T-helper 1 cell treated with Interleukin-12 subunit alpha and Interleukin-12 subunit beta and Interleukin-4 antibody, amounts not matched to agents 30 μg/mL and 1 μg/mL, for 36 hours (primary cell): ENCODE data around the gene ARPC4.

Source experiments
- H3K27ac Mint-ChIP-seq: one replicate; pipeline ENCODE4 v1.8.0; 2021; ENCODE audit warnings: mild to moderate bottlenecking, mixed read lengths
- H3K27me3 Mint-ChIP-seq: one replicate; pipeline ENCODE4 v1.8.0; 2021; ENCODE audit warnings: low read depth, mixed read lengths
- H3K36me3 Mint-ChIP-seq: one replicate; pipeline ENCODE4 v1.8.0; 2021; ENCODE audit warnings: low read depth, mixed read lengths
- H3K4me1 Mint-ChIP-seq: one replicate; pipeline ENCODE4 v1.8.0; 2021; ENCODE audit warnings: low read depth, mixed read lengths
- H3K4me3 Mint-ChIP-seq: one replicate; pipeline ENCODE4 v1.8.0; 2021; ENCODE audit warnings: mild to moderate bottlenecking, moderate library complexity, mixed read lengths
- H3K9me3 Mint-ChIP-seq: one replicate; pipeline ENCODE4 v1.8.0; 2021; ENCODE audit warnings: mixed read lengths

Gene ARPC4

DNA sequence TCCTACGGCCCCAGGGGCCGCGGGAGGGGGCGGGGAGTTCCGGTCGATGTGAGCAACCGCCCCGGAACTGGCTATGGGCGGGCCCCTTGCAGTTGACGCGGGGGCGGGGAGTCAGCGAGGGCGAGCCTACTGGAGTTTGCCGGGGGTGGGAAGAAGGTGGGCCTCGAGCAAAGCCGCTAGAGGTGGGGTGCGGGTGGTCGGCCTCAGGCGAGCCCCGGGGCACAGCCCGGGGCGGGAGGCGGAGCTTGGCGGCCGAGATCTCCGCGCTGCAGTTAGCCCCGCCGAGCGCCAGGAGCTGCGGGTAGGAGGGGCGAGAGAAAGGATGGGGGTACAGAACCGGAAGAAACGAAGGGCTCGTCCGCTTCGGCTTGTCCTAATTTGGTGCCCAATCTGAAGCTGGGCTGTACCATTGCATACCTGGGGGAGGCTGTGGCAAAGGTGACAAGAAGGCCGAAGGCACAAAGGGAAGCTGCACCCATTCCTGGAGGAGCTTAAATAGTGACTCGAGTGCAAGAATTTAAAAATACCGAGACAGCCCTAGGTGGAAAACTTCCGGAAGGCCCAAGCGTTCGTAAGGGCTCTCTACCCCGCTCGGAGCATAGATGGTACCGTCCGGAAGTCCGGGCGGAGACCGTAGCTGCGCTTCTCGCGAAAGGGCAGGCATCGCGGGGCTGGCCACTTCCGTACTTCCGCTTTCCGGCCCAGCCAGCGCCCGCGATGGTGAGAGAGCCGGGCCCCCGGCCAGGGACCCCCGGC is at the start of gene ARPC4, which contains the start of gene TADA3:
ARPC4 (plus strand) TSS at position 678 of the 756 bp plus-strand sequence; CDS start at position 718, 40 bp downstream.
TADA3 (minus strand) TSS at position 69 of the 756 bp plus-strand sequence. CDS start 1,007 bp downstream, outside the sequence.
- Mint-ChIP-seq H3K27ac (peak within 1 kb of the TSS; percentile 99), H3K27me3 (no peaks in the 10 kb centered on the region), H3K36me3 (peaks cover 51% of the 10 kb centered on the region), H3K9me3 (no peaks in the 10 kb centered on the region), H3K4me3 (peak within 1 kb of the TSS; percentile 99), H3K4me1 (peaks cover 47% of the 10 kb centered on the region)

DNA sequence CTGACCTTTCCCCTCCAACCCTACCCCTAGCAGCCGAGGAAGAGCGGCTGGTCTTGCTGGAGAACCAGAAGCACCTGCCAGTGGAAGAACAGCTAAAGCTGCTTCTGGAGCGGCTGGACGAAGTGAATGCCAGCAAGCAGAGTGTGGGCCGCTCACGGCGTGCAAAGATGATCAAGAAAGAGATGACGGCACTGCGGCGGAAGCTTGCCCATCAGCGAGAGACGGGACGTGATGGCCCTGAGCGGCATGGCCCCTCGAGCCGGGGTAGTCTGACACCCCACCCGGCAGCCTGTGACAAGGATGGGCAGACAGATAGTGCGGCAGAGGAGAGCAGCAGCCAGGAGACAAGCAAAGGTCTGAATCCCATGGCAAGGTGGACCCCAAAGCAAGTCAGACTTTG is 49.3 kb upstream of the ARPC4 start:
- peaks cover 51% of the 10 kb centered on the region for H3K36me3 Mint-ChIP-seq
- no peaks in the 10 kb centered on the region for H3K27me3 Mint-ChIP-seq
- no peaks in the 10 kb centered on the region for H3K9me3 Mint-ChIP-seq
- no peak overlapping the region for H3K4me3 Mint-ChIP-seq
- no peak overlapping the region for H3K27ac Mint-ChIP-seq
- H3K4me1 Mint-ChIP-seq: peaks cover 1% of the 10 kb centered on the region

DNA sequence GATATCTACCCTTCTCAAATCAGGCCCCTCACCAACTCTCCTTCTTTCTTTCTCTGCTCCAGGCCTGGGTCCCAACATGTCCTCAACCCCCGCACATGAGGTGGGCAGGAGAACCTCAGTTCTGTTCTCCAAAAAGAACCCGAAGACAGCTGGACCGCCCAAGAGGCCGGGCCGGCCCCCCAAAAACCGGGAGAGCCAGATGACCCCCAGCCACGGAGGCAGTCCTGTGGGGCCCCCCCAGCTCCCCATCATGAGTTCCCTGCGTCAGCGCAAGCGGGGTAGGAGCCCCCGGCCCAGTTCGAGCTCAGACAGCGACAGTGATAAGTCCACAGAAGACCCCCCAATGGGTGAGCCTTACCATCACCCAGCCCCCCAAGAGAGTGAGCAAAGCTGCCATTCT is 48.7 kb upstream of the ARPC4 start:
- no peaks in the 10 kb centered on the region for H3K27me3 Mint-ChIP-seq
- no peak overlapping the region for H3K27ac Mint-ChIP-seq
- H3K4me3 Mint-ChIP-seq: no peak overlapping the region
- peaks cover 48% of the 10 kb centered on the region for H3K36me3 Mint-ChIP-seq
- H3K9me3 Mint-ChIP-seq: no peaks in the 10 kb centered on the region
- H3K4me1 Mint-ChIP-seq: peaks cover 6% of the 10 kb centered on the region

DNA sequence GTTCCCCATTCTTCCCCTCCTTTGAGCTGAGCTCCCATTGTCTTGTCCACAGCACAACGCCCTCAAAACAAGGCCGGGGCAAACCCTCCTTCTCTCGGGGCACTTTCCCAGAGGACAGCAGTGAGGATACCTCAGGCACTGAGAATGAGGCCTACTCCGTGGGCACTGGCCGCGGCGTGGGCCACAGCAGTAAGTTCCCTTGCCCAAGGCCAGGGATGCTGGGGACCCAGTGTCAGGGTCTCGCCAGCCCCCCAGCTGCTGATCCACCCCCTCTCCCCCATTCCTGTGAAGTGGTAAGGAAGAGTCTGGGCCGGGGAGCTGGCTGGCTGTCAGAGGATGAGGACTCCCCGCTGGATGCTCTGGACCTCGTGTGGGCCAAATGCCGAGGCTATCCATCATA is 47.4 kb upstream of the ARPC4 start:
- Mint-ChIP-seq H3K4me1 (peaks cover 17% of the 10 kb centered on the region), H3K4me3 (no peak overlapping the region), H3K27me3 (no peaks in the 10 kb centered on the region), H3K27ac (no peak overlapping the region), H3K36me3 (peaks cover 46% of the 10 kb centered on the region), H3K9me3 (no peaks in the 10 kb centered on the region)

DNA sequence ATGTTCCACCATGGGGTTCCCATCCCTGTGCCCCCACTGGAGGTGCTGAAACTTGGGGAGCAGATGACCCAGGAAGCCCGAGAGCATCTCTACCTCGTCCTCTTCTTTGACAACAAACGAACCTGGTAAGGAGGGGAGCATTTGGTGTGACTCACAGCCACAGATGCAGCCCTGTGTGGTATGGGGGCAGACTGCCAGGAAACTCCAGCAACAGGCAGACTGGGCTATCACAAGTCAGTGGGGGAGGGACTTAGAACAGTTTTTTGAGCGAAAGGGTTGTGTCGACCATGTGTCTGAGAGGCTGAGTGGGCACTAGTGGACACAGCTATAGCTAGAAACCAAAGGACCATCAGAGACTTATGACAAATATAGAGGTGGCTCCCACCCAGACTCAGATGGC is 46.6 kb upstream of the ARPC4 start:
- no peaks in the 10 kb centered on the region for H3K27me3 Mint-ChIP-seq
- H3K4me3 Mint-ChIP-seq: no peak overlapping the region
- peaks cover 25% of the 10 kb centered on the region for H3K4me1 Mint-ChIP-seq
- peaks cover 42% of the 10 kb centered on the region for H3K36me3 Mint-ChIP-seq
- H3K9me3 Mint-ChIP-seq: no peaks in the 10 kb centered on the region
- H3K27ac Mint-ChIP-seq: no peak overlapping the region

DNA sequence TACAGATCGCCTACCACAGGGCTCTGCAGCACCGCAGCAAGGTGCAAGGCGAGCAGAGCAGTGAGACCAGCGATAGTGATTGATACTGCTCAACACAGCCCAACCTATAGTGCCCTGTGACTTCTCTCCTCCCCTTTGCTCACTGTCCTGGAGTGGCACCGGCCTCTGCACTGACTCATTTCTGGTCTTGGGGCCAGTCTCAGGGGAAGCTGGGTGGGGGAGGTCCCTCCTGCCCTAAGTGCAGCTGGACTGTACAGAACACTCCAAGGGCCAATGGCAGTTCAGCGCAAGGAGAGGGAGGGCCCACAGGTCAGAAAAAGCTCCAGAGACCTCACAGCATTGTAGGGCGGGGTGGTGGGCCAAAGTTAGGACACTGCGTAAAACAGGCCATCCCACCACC is 45.6 kb upstream of the ARPC4 start:
- no peak overlapping the region for H3K27ac Mint-ChIP-seq
- H3K9me3 Mint-ChIP-seq: no peaks in the 10 kb centered on the region
- no peaks in the 10 kb centered on the region for H3K27me3 Mint-ChIP-seq
- H3K36me3 Mint-ChIP-seq: peaks cover 50% of the 10 kb centered on the region
- H3K4me1 Mint-ChIP-seq: peaks cover 33% of the 10 kb centered on the region
- no peak overlapping the region for H3K4me3 Mint-ChIP-seq

DNA sequence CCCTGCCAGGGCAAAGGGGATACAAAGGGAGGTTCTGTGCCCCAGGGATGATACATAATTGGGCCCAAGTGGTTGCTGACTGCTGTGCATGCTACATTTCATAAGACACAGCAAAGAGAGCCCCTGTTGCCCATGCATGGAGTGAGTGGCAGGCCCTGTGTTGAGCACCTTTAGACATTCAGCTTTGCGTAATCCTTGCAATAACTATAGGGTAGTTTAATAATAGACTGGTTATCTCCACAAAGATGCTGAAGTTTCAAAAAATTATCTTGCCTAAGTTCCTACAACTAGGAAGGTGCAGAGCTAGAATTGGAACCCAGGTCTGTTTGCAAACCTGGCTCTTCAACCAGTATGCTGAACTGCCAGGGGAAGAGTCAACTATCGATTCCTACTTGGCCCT is 44.9 kb upstream of the ARPC4 start:
- Mint-ChIP-seq H3K27me3 (no peaks in the 10 kb centered on the region), H3K4me1 (peaks cover 33% of the 10 kb centered on the region), H3K4me3 (no peak overlapping the region), H3K36me3 (peaks cover 50% of the 10 kb centered on the region), H3K9me3 (no peaks in the 10 kb centered on the region), H3K27ac (no peak overlapping the region)

DNA sequence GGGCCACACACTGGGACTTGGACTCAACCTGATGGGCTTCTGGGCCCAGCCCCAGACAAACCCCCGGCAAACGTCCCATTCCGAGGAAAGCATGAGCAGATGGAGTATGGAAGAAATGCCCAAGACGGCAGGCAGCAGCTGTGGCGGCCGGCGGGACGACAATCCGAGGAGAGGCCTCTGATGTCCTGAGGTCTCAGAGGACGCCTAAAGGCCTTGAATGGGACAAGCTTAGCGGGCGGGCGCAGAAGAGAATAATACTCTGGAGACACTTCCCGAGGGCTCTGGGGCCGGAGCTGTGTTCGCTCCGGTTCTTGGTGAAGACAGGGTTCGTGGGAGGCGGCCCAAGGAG is 43.6 kb upstream of the ARPC4 start:
- H3K36me3 Mint-ChIP-seq: peaks cover 48% of the 10 kb centered on the region
- no peaks in the 10 kb centered on the region for H3K27me3 Mint-ChIP-seq
- H3K9me3 Mint-ChIP-seq: no peaks in the 10 kb centered on the region
- H3K4me3 Mint-ChIP-seq: peak overlapping the region; percentile 94
- H3K4me1 Mint-ChIP-seq: peaks cover 38% of the 10 kb centered on the region
- H3K27ac Mint-ChIP-seq: peak overlapping the region; percentile 97

DNA sequence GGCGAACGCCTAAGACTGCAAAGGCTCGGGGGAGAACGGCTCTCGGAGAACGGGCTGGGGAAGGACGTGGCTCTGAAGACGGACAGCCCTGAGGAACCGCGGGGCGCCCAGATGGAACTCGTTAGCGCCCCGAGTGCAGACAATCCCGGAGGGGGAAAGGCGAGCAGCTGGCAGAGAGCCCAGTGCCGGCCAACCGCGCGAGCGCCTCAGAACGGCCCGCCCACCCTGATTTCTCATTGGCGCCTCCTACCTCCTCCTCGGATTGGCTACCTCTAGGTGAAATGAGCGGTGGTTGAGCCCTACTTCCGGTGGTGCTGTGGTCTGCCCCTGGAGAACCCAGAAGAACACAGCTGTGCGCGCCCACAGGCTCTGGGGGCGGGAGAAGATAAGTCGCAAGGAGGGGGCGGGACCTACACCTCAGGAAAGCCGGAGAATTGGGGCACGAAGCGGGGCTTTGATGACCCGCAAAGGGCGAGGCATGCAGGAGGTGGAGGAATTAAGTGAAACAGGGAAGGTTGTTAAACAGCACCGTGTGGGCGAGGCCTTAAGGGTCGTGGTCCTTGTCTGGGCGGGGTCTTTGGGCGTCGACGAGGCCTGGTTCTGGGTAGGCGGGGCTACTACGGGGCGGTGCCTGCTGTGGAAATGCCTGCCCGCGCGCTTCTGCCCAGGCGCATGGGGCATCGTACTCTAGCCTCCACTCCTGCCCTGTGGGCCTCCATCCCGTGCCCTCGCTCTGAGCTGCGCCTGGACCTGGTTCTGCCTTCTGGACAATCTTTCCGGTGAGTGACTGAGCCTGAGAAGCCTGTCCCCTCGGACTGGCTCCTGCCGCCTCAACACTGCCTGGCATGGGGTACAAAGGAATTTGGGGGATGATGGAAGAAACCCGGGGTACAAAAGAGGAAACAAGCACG is 43.0 kb upstream of the ARPC4 start, which contains the start of gene OGG1:
OGG1 (plus strand) TSS at position 308 of the 911 bp plus-strand sequence; CDS start at position 643, 335 bp downstream.
- H3K4me1 Mint-ChIP-seq: peaks cover 43% of the 10 kb centered on the region
- H3K36me3 Mint-ChIP-seq: peaks cover 47% of the 10 kb centered on the region
- H3K4me3 Mint-ChIP-seq: peak within 1 kb of the TSS; percentile 94
- peak within 1 kb of the TSS; percentile 97 for H3K27ac Mint-ChIP-seq
- no peaks in the 10 kb centered on the region for H3K27me3 Mint-ChIP-seq
- no peaks in the 10 kb centered on the region for H3K9me3 Mint-ChIP-seq

DNA sequence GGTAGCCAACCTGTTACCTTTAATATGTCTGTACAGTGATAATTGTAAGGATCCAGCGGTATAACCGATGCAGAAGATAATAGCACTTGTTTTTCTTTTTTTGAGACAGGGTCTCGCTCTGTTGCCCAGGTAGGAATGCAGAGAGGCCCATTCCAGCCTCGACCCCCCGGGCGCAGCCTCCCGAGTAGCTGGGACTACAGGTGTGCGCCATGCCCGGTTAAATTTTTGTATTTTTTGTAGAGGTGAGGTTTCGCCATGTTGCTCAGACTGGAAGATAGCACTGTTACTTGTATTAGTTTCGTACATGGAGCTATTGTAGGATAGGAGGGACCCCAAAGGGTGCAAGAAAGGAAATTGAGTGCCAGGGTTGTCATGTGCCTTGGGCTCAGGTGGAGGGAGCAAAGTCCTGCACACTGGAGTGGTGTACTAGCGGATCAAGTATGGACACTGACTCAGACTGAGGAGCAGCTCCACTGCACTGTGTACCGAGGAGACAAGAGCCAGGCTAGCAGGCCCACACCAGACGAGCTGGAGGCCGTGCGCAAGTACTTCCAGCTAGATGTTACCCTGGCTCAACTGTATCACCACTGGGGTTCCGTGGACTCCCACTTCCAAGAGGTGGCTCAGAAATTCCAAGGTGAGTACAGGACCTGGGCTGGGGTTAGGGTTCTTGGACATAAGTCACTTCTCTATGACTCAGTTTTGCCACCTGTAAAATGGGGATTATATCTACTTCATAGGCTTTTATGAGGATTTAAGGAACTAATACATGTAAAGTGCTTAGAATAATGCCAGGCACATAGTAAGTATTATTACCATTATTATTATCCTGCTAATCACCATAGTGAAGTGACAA is 42.1 kb upstream of the ARPC4 start:
- peaks cover 47% of the 10 kb centered on the region for H3K4me1 Mint-ChIP-seq
- no peaks in the 10 kb centered on the region for H3K9me3 Mint-ChIP-seq
- H3K4me3 Mint-ChIP-seq: peak overlapping the region; percentile 94
- peak overlapping the region; percentile 97 for H3K27ac Mint-ChIP-seq
- H3K27me3 Mint-ChIP-seq: no peaks in the 10 kb centered on the region
- peaks cover 44% of the 10 kb centered on the region for H3K36me3 Mint-ChIP-seq

DNA sequence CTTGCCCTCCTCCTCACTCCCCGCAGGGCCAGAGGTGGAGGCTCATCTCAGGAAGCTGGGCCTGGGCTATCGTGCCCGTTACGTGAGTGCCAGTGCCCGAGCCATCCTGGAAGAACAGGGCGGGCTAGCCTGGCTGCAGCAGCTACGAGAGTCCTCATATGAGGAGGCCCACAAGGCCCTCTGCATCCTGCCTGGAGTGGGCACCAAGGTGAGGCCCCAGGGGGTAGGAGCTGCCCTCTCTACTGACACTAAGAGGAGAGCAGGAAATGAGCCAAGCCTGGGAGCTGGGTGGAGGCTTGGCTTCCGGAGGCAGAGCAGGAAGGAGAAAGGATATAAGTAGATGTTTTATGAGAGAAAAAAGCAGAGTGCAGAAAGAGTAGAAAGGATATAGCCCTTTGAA is 38.2 kb upstream of the ARPC4 start:
- peak overlapping the region; percentile 50 for H3K4me3 Mint-ChIP-seq
- H3K9me3 Mint-ChIP-seq: no peaks in the 10 kb centered on the region
- peaks cover 39% of the 10 kb centered on the region for H3K36me3 Mint-ChIP-seq
- H3K4me1 Mint-ChIP-seq: peaks cover 36% of the 10 kb centered on the region
- H3K27ac Mint-ChIP-seq: peak overlapping the region; percentile 58
- no peaks in the 10 kb centered on the region for H3K27me3 Mint-ChIP-seq

DNA sequence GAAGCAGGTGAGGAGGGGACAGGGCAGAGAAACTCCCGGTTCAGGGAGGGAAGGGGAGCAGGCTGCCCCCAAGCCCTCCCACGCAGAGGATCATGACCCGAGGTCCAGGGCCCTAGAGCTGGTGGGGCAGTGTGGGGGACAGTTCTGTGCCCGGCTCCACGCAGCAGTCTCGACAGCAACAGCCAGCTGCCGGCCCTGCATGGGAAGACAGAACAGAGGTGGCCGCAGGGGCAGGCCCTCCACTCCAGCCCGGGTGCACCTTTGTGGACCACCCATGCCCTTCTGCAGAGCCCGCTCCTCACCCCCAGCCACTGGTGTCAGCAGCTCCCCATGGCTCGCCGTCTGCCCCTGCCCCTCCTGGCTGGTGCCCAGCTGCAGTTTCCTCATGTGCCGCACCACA is 35.5 kb upstream of the ARPC4 start:
- no peaks in the 10 kb centered on the region for H3K27me3 Mint-ChIP-seq
- peaks cover 14% of the 10 kb centered on the region for H3K4me1 Mint-ChIP-seq
- no peaks in the 10 kb centered on the region for H3K9me3 Mint-ChIP-seq
- no peak overlapping the region for H3K27ac Mint-ChIP-seq
- H3K4me3 Mint-ChIP-seq: no peak overlapping the region
- H3K36me3 Mint-ChIP-seq: peaks cover 37% of the 10 kb centered on the region

DNA sequence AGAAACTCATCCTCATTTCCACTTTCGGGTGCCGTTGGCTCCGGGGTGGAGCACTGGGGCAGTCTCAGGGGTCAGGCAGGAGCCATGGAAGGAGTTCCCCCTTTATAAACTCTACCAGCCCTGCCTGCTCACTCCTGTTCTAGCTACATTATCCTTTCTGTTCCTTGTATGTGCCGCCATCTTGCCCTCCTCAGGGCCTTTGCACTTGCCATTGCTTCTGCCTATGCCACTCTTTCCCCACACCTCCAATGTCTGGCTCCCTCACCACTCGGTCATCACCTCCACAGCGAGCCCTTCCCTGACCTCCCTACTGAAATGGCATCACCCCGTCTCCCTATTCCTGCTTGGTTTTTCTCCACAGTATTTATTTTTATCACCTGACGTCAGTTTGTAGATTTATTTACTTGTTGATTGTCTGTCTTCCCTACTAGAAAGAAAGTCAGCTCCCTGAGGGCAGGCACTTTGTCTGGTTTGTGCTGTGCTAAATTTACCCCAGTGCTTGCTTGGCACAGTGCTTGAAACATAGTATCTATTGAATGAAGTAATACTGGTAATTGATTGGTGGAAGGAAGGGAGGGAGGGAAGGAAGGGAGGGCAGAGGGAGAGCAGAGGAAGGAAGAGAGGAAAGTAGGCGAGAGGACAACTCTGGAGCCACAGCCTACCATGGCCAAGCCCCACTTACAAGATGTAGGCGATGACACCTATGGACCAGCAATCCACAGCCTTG is 31.9 kb upstream of the ARPC4 start:
- H3K4me1 Mint-ChIP-seq: no peaks in the 10 kb centered on the region
- no peaks in the 10 kb centered on the region for H3K9me3 Mint-ChIP-seq
- H3K4me3 Mint-ChIP-seq: no peak overlapping the region
- H3K27ac Mint-ChIP-seq: no peak overlapping the region
- no peaks in the 10 kb centered on the region for H3K27me3 Mint-ChIP-seq
- peaks cover 36% of the 10 kb centered on the region for H3K36me3 Mint-ChIP-seq
